SU-DHL-6 (cell line): ENCODE measurements around the gene CGREF1.

ENCODE experiments used
- H2AFZ ChIP-seq: fragments of 200-600 bp; sonication (generic); 2 replicates; pipeline ENCODE4 v1.6.1; 2014; ENCODE audit warnings: low read depth, mild to moderate bottlenecking, moderate library complexity, mixed read lengths, antibody characterized with exemption, low read length; ENCODE audit not compliant: severe bottlenecking
- H3F3A ChIP-seq: fragments of 200-600 bp; shearing (Covaris generic); 2 replicates; pipeline ENCODE4 v1.6.0; 2016; ENCODE audit warnings: antibody characterized with exemption, mild to moderate bottlenecking; ENCODE audit not compliant: insufficient read depth
- H3K27ac ChIP-seq: fragments of 200-600 bp; sonication (generic); 2 replicates; pipeline ENCODE4 v1.5.1; 2016; ENCODE audit warnings: low read depth, mild to moderate bottlenecking, low read length, moderate library complexity, mixed read lengths
- H3K27me3 ChIP-seq: fragments of 200-600 bp; sonication (generic), shearing (Covaris generic); 2 replicates; pipeline ENCODE4 v1.6.0; 2014; ENCODE audit warnings: mild to moderate bottlenecking, low read length
- H3K36me3 ChIP-seq: fragments of 200-600 bp; sonication (generic); 2 replicates; pipeline ENCODE4 v1.6.1; 2014; ENCODE audit warnings: mild to moderate bottlenecking, low read length, mixed read lengths
- H3K4me2 ChIP-seq: fragments of 300-600, 200-600 bp; shearing (Covaris generic), sonication (generic); 2 replicates; pipeline ENCODE4 v1.6.0; 2014; ENCODE audit warnings: low read length, low read depth, mild to moderate bottlenecking; ENCODE audit not compliant: poor library complexity, severe bottlenecking
- H3K4me3 ChIP-seq: fragments of 200-600 bp; sonication (generic); 2 replicates; pipeline ENCODE4 v1.5.1; 2014; ENCODE audit warnings: antibody characterized with exemption, low read length, mild to moderate bottlenecking, mixed read lengths; ENCODE audit not compliant: insufficient read depth, poor library complexity, severe bottlenecking
- H3K79me2 ChIP-seq: fragments of 200-600 bp; sonication (generic); 2 replicates; pipeline ENCODE4 v1.6.1; 2014; ENCODE audit warnings: mild to moderate bottlenecking, low read length, moderate library complexity; ENCODE audit not compliant: insufficient read depth
- H3K9ac ChIP-seq: fragments of 200-600 bp; sonication (generic); 2 replicates; pipeline ENCODE4 v1.7.0; 2014; ENCODE audit warnings: mild to moderate bottlenecking, low read length
- H3K9me2 ChIP-seq: fragments of 200-600 bp; sonication (generic); replicated peaks from 2 replicates; pipeline ENCODE4 v1.6.1; 2014; ENCODE audit warnings: low read length; ENCODE audit not compliant: insufficient read depth
- H3K9me3 ChIP-seq: fragments of 200-600 bp; sonication (generic); 2 replicates; pipeline ENCODE4 v1.6.1; 2014; ENCODE audit warnings: low read length, mixed read lengths; ENCODE audit not compliant: insufficient read depth
- H4K20me1 ChIP-seq: fragments of 200-600 bp; sonication (generic); 2 replicates; pipeline ENCODE4 v1.6.1; 2014; ENCODE audit warnings: low read depth, mild to moderate bottlenecking, antibody characterized with exemption, low read length, moderate library complexity, mixed read lengths
- EZH2phosphoT487 ChIP-seq: fragments of 200-600 bp; sonication (generic), shearing (Covaris generic); conservative IDR thresholded peaks from 2 replicates; pipeline ENCODE4 v1.6.1; 2018; ENCODE audit warnings: mild to moderate bottlenecking, antibody characterized with exemption, low read length, moderate library complexity, mixed read lengths
- TF ChIP-seq, protein P1 (sequence below): fragments of 200-600 bp; sonication (generic); IDR thresholded peaks from one replicate; pipeline ENCODE4 v1.5.1; 2017; ENCODE audit warnings: antibody characterized with exemption, mild to moderate bottlenecking, low read length, moderate library complexity; ENCODE audit not compliant: insufficient read depth, poor library complexity, severe bottlenecking

Gene CGREF1

DNA sequence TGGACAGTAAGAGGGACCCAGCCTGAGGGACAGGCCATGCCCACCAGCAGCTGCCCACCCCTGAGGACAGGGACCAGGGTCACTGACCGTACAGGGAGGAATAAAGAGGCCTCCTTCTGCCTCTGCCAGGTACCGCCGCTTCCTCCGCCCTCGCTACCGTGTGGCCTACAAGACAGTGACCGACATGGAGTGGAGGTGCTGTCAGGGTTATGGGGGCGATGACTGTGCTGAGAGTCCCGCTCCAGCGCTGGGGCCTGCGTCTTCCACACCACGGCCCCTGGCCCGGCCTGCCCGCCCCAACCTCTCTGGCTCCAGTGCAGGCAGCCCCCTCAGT, 38.4 kb downstream of the CGREF1 start:
- Histone ChIP-seq H2AFZ (no peak overlapping the region), H3K27me3 (no peaks in the 10 kb centered on the region), H4K20me1 (no peaks in the 10 kb centered on the region), H3K9ac (no peak overlapping the region), H3K4me3 (no peak overlapping the region), H3K9me3 (no peaks in the 10 kb centered on the region), H3K27ac (no peak overlapping the region), H3F3A (peaks cover 7% of the 10 kb centered on the region; the same call in 1 of the 2 replicates), H3K36me3 (no peaks in the 10 kb centered on the region), H3K79me2 (no peaks in the 10 kb centered on the region), H3K9me2 (no peaks in the 10 kb centered on the region), H3K4me2 (no peak overlapping the region)
- TF ChIP-seq, protein P1, sequence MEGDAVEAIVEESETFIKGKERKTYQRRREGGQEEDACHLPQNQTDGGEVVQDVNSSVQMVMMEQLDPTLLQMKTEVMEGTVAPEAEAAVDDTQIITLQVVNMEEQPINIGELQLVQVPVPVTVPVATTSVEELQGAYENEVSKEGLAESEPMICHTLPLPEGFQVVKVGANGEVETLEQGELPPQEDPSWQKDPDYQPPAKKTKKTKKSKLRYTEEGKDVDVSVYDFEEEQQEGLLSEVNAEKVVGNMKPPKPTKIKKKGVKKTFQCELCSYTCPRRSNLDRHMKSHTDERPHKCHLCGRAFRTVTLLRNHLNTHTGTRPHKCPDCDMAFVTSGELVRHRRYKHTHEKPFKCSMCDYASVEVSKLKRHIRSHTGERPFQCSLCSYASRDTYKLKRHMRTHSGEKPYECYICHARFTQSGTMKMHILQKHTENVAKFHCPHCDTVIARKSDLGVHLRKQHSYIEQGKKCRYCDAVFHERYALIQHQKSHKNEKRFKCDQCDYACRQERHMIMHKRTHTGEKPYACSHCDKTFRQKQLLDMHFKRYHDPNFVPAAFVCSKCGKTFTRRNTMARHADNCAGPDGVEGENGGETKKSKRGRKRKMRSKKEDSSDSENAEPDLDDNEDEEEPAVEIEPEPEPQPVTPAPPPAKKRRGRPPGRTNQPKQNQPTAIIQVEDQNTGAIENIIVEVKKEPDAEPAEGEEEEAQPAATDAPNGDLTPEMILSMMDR = no peak
- TF ChIP-seq EZH2phosphoT487 = no peak

DNA sequence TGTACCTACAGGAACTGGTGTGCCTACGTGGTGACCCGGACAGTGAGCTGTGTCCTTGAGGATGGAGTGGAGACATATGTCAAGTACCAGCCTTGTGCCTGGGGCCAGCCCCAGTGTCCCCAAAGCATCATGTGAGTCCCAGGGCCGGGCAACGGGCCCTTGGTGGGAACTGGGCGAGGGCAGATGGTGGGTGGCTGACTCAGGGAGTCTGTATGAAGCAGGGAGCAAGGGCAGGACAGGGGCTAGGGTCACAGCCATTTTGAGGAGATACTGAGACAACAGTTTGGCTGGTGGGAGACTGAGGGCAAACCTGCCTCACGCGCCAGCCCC, 38.8 kb downstream of the CGREF1 start:
- H4K20me1 ChIP-seq = no peaks in the 10 kb centered on the region
- H3K27ac ChIP-seq = no peak overlapping the region
- H2AFZ ChIP-seq = no peak overlapping the region
- H3K4me3 ChIP-seq = no peak overlapping the region
- H3K4me2 ChIP-seq = no peak overlapping the region
- no peak for TF ChIP-seq EZH2phosphoT487
- H3K9me3 ChIP-seq = no peaks in the 10 kb centered on the region
- no peaks in the 10 kb centered on the region for H3K36me3 ChIP-seq
- H3F3A ChIP-seq = peaks cover 11% of the 10 kb centered on the region; the same call in 1 of the 2 replicates
- no peak overlapping the region for H3K9ac ChIP-seq
- no peaks in the 10 kb centered on the region for H3K9me2 ChIP-seq
- H3K27me3 ChIP-seq = no peaks in the 10 kb centered on the region
- H3K79me2 ChIP-seq = no peaks in the 10 kb centered on the region

DNA sequence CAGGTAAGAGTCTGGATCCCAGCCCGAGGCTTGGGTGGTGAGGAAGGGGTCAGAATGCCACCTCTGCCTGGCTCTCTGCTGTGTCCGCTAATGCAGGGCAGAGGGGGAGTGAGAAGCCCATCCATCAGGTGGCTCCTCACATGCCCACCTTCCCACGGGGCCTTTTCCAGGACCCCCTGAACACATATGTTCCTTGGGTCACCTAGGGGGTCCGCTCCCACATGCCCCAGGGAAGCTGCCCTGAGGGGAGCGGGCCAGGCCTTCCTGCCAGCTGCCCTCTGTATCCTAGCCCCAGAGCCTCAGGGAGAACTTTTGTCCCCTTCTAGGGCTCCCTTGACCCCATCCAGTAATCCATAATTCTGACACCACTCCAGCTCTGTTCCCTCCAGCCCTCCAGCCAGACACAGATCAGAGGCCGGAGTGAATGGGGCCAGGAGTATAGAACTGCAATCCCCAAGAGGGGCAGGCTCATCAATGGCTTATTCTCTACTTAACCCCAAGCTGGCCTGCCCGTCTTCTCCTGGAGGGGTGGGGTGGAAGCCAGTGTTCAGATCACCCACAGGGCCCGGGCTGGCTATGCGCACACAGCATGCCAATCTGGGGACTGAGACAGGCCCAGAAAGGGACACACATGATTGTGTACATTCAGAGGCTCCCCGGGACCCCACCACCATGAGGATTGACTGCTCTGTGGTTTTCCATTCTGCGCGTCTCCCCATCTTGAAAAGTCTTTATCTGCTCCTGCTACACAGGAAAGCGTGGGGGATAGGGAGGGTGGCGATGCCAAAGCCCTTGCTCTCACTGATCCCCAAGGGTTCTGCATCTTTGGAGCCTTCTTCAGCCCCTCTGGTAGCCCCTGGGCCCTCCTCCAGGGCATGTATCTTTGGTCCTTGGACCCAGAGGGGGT, 39.4 kb downstream of the CGREF1 start:
- no peaks in the 10 kb centered on the region for H3K79me2 ChIP-seq
- H3K9ac ChIP-seq = no peak overlapping the region
- no peaks in the 10 kb centered on the region for H4K20me1 ChIP-seq
- H3F3A ChIP-seq = peaks cover 14% of the 10 kb centered on the region; the same call in 1 of the 2 replicates
- H3K4me3 ChIP-seq = no peak overlapping the region
- no peak overlapping the region for H3K27ac ChIP-seq
- no peaks in the 10 kb centered on the region for H3K27me3 ChIP-seq
- H2AFZ ChIP-seq = no peak overlapping the region
- TF ChIP-seq, protein P1 = no peak
- no peak for TF ChIP-seq EZH2phosphoT487
- H3K36me3 ChIP-seq = no peaks in the 10 kb centered on the region
- H3K9me3 ChIP-seq = no peaks in the 10 kb centered on the region
- no peaks in the 10 kb centered on the region for H3K9me2 ChIP-seq
- H3K4me2 ChIP-seq = no peak overlapping the region
